ENCODE data around the gene PCBD1. TPM values are rescaled to one million over a fixed set of nuclear protein-coding genes. Genes with fewer than 3 reads are reported as not detected.

PCBD1 gene
- polyA plus RNA-seq, 3 donors = 18.0 to 28.3 (median 21.3) TPM

GRCh38 chr10:70890917-70891431, 2.6 kb upstream of the PCBD1 start:
- no peak overlapping the region for H2AFZ ChIP-seq (ENCODE audit: insufficient read depth, low read depth, low read length, poor library complexity, severe bottlenecking)
- H3K4me1 Mint-ChIP-seq = peaks cover 25% of the 10 kb centered on the region
- H3K9me3 Mint-ChIP-seq = peaks cover 0 to 2% (median 0%) of the 10 kb centered on the region in 7 donors
- peaks cover 3% of the 10 kb centered on the region in 3 donors for H3K27me3 Mint-ChIP-seq (ENCODE audit: low read depth in 3 of 3)
- peaks cover 15 to 16% of the 10 kb centered on the region in 2 donors for H3K4me1 ChIP-seq (ENCODE audit: control insufficient read depth in 1 of 2, insufficient read depth in 2 of 2, low read length in 2 of 2)
- 97% methylated on average over 7 of the region's 7 CpGs for WGBS (ENCODE audit: insufficient coverage)
- H3K9ac ChIP-seq (ENCODE audit: insufficient read depth, low read length, poor library complexity, severe bottlenecking) = no peak overlapping the region
- no peaks in the 10 kb centered on the region for H3K79me2 ChIP-seq (ENCODE audit: insufficient read depth, low read length)
- no peak overlapping the region for H3K27ac ChIP-seq (ENCODE audit: low read depth in 1 of 2, low read length in 2 of 2)
- H3K27ac Mint-ChIP-seq = no peak overlapping the region
- no peaks in the 10 kb centered on the region for H3K9me3 ChIP-seq (replicated peaks in 1 of 2; ENCODE audit: control insufficient read depth in 1 of 2, insufficient read depth in 1 of 2, low read length in 2 of 2)
- H3K36me3 ChIP-seq (replicated peaks in 1 of 2; ENCODE audit: control insufficient read depth in 1 of 2, insufficient read depth in 2 of 2, low read length in 2 of 2) = no peaks in the 10 kb centered on the region
- no peak overlapping the region for H3K4me3 Mint-ChIP-seq
- H4K20me1 ChIP-seq (ENCODE audit: insufficient read depth, low read length) = peaks cover 6% of the 10 kb centered on the region
- no peak for TF ChIP-seq CTCF (IDR thresholded peaks at IDR 0.05)
- H3K36me3 Mint-ChIP-seq = no peaks in the 10 kb centered on the region
- no peak overlapping the region for H3K4me3 ChIP-seq (replicated peaks in 1 of 3; ENCODE audit: low read depth in 2 of 3, low read length in 3 of 3)
- no peak overlapping the region for H3K4me2 ChIP-seq (replicated peaks; ENCODE audit: extremely low read depth, low read length, poor library complexity, severe bottlenecking)
- intact Hi-C loops (cut with micrococcal nuclease) = no loop called here
- no peaks in the 10 kb centered on the region for H3K27me3 ChIP-seq (ENCODE audit: control insufficient read depth in 2 of 2, insufficient read depth in 2 of 2, low read length in 2 of 2)
- no peak for DNase-seq

DNA sequence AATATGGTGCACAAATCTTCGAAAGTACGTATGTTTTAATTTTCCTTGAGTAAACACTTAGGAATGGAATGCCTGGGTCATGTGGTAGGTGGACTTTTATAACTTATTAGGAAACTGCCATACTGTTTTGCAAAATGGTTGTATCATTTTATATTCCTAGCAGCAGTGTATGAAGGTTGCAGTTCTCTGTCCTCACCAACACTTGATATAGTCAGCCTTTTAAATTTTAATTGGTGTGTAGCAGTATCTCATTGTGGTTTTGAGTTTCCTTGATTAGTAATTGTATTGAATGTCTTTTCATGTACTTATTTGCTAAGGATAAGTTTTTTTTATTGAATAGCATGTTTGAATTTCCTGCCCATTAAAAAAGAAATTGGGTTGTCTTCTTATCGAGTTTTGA, 926 bp upstream of the PCBD1 start:
- Histone ChIP-seq H3K27ac (ENCODE audit: low read depth in 1 of 2, low read length in 2 of 2) (no peak overlapping the region), H2AFZ (ENCODE audit: insufficient read depth, low read depth, low read length, poor library complexity, severe bottlenecking) (no peak overlapping the region), H3K79me2 (ENCODE audit: insufficient read depth, low read length) (no peaks in the 10 kb centered on the region), H3K4me3 (replicated peaks in 1 of 3; ENCODE audit: low read depth in 2 of 3, low read length in 3 of 3) (no peak overlapping the region), H3K9me3 (replicated peaks in 1 of 2; ENCODE audit: control insufficient read depth in 1 of 2, insufficient read depth in 1 of 2, low read length in 2 of 2) (no peaks in the 10 kb centered on the region), H4K20me1 (ENCODE audit: insufficient read depth, low read length) (peaks cover 6% of the 10 kb centered on the region), H3K36me3 (replicated peaks in 1 of 2; ENCODE audit: control insufficient read depth in 1 of 2, insufficient read depth in 2 of 2, low read length in 2 of 2) (peaks cover 7 to 12% of the 10 kb centered on the region in 2 donors), H3K4me2 (replicated peaks; ENCODE audit: extremely low read depth, low read length, poor library complexity, severe bottlenecking) (no peak overlapping the region), H3K4me1 (ENCODE audit: control insufficient read depth in 1 of 2, insufficient read depth in 2 of 2, low read length in 2 of 2) (peaks cover 15 to 16% of the 10 kb centered on the region in 2 donors), H3K9ac (ENCODE audit: insufficient read depth, low read length, poor library complexity, severe bottlenecking) (no peak overlapping the region), H3K27me3 (ENCODE audit: control insufficient read depth in 2 of 2, insufficient read depth in 2 of 2, low read length in 2 of 2) (no peaks in the 10 kb centered on the region)
- Mint-ChIP-seq H3K36me3 (peaks cover 6 to 10% of the 10 kb centered on the region in 2 donors), H3K27me3 (ENCODE audit: low read depth in 3 of 3) (peaks cover 3% of the 10 kb centered on the region in 3 donors), H3K4me1 (peaks cover 26% of the 10 kb centered on the region), H3K27ac (no peak overlapping the region), H3K9me3 (no peaks in the 10 kb centered on the region), H3K4me3 (no peak overlapping the region)
- DNase-seq = no peak
- no peak for TF ChIP-seq CTCF (IDR thresholded peaks at IDR 0.05)
- WGBS (ENCODE audit: insufficient coverage) = no CpG with 5 or more reads among the region's 3 CpGs
- intact Hi-C loops (cut with micrococcal nuclease) = no loop called here
